Mesothelial cell of epicardium (in vitro differentiated cells): ENCODE measurements around the gene MLN. TPM values are rescaled to one million over a fixed set of nuclear protein-coding genes. Genes with fewer than 3 reads are reported as not detected.

ENCODE experiments used
- DNase-seq, 2 experiments: peaks; one replicate each; pipeline ENCODE4 v3.0.0; 2021; ENCODE audit warnings: low spot score in 2 of 2; ENCODE audit not compliant: unreplicated experiment in 2 of 2
- H3K27ac Mint-ChIP-seq: 2 replicates; pipeline ENCODE4 v1.8.0; 2021; ENCODE audit warnings: mixed read lengths
- H3K27me3 Mint-ChIP-seq: 2 replicates; pipeline ENCODE4 v1.8.0; 2021; ENCODE audit warnings: low read depth, mixed read lengths
- H3K36me3 Mint-ChIP-seq: 2 replicates; pipeline ENCODE4 v1.8.0; 2021; ENCODE audit warnings: mixed read lengths
- H3K4me1 Mint-ChIP-seq: 2 replicates; pipeline ENCODE4 v1.8.0; 2021; ENCODE audit warnings: mixed read lengths
- H3K4me3 Mint-ChIP-seq: 2 replicates; pipeline ENCODE4 v1.8.0; 2021; ENCODE audit warnings: mild to moderate bottlenecking, moderate library complexity, mixed read lengths
- H3K9me3 Mint-ChIP-seq: 2 replicates; pipeline ENCODE4 v1.8.0; 2021; ENCODE audit warnings: mixed read lengths
- CTCF ChIP-seq: fragments of 200-600 bp; sonication (generic); IDR thresholded peaks from one replicate; pipeline ENCODE4 v1.5.0; 2021; ENCODE audit warnings: antibody characterized with exemption; ENCODE audit not compliant: unreplicated experiment
- total RNA-seq: library from RNA; stranded (reverse); gene quantifications from 3 replicates; pipeline ENCODE4 v1.2.1, GENCODE V29; 2021

Gene MLN
- total RNA-seq, 1 donor from 2014 or later: not detected

GRCh38 chr6:33759887-33760629 lies 43.7 kb downstream of the MLN start:
- Mint-ChIP-seq H3K9me3 (no peaks in the 10 kb centered on the region), H3K4me3 (no peak overlapping the region), H3K36me3 (no peaks in the 10 kb centered on the region), H3K4me1 (peaks cover 23% of the 10 kb centered on the region), H3K27ac (no peak overlapping the region), H3K27me3 (no peaks in the 10 kb centered on the region)
- TF ChIP-seq CTCF: no peak
- DNase-seq: no peak

GRCh38 chr6:33758815-33759216 lies 45.0 kb downstream of the MLN start:
- Mint-ChIP-seq H3K27ac (no peak overlapping the region), H3K4me3 (no peak overlapping the region), H3K36me3 (no peaks in the 10 kb centered on the region), H3K9me3 (no peaks in the 10 kb centered on the region), H3K4me1 (peaks cover 23% of the 10 kb centered on the region), H3K27me3 (no peaks in the 10 kb centered on the region)
- TF ChIP-seq CTCF: no peak
- DNase-seq: no peak

- H3K4me1 Mint-ChIP-seq: peaks cover 23% of the 10 kb centered on the region
- H3K36me3 Mint-ChIP-seq: no peaks in the 10 kb centered on the region
- no peak overlapping the region for H3K27ac Mint-ChIP-seq
- no peaks in the 10 kb centered on the region for H3K27me3 Mint-ChIP-seq
- DNase-seq: no peak
- no peak for TF ChIP-seq CTCF
- H3K9me3 Mint-ChIP-seq: no peaks in the 10 kb centered on the region
- H3K4me3 Mint-ChIP-seq: no peak overlapping the region
Measured at GRCh38 chr6:33757906-33758305, 45.9 kb downstream of the MLN start.

- Mint-ChIP-seq H3K9me3 (no peaks in the 10 kb centered on the region), H3K27ac (no peak overlapping the region), H3K27me3 (no peaks in the 10 kb centered on the region), H3K4me3 (no peak overlapping the region), H3K4me1 (peaks cover 24% of the 10 kb centered on the region), H3K36me3 (no peaks in the 10 kb centered on the region)
- no peak for DNase-seq
- no peak for TF ChIP-seq CTCF
Measured at GRCh38 chr6:33757113-33757512, 46.7 kb downstream of the MLN start.

- H3K27ac Mint-ChIP-seq: no peak overlapping the region
- peaks cover 27% of the 10 kb centered on the region for H3K4me1 Mint-ChIP-seq
- no peaks in the 10 kb centered on the region for H3K9me3 Mint-ChIP-seq
- no peak for DNase-seq
- no peaks in the 10 kb centered on the region for H3K36me3 Mint-ChIP-seq
- no peak for TF ChIP-seq CTCF
- H3K4me3 Mint-ChIP-seq: no peak overlapping the region
- no peaks in the 10 kb centered on the region for H3K27me3 Mint-ChIP-seq
Measured at GRCh38 chr6:33756211-33756954, 47.4 kb downstream of the MLN start.
